Measurements from ENCODE around the gene KCNS3. TPM values are rescaled to one million over a fixed set of nuclear protein-coding genes. Genes with fewer than 3 reads are reported as not detected.

The KCNS3 gene
- total RNA-seq, 1 experiment from 2014 or later = 0.20 TPM

DNA sequence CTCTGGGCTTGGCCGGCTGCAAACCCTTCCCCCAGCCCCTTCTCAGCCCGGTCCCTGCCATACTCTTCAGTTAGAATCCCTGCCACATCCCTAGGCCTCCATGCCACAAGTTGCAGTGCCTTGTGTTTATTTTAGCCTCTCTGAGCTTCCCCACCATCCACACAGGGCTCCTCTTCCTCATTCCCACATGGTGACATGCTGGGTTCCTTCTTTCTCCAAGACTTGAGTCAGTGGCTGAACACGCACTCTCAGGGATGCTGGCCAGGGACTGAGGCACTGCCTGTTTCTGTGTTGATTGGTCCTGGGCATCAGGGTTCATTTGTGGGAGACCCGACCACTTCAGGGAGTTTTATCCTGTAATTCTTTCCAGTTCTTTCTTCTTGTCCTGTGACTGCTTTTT, 56.3 kb downstream of the KCNS3 start:
- ChIA-PET POLR2A (no interaction called here), CTCF (no interaction called here)
- H3K27me3 Mint-ChIP-seq (ENCODE audit: insufficient read depth, unreplicated experiment) = peaks cover 13% of the 10 kb centered on the region
- TF ChIP-seq, protein P1, sequence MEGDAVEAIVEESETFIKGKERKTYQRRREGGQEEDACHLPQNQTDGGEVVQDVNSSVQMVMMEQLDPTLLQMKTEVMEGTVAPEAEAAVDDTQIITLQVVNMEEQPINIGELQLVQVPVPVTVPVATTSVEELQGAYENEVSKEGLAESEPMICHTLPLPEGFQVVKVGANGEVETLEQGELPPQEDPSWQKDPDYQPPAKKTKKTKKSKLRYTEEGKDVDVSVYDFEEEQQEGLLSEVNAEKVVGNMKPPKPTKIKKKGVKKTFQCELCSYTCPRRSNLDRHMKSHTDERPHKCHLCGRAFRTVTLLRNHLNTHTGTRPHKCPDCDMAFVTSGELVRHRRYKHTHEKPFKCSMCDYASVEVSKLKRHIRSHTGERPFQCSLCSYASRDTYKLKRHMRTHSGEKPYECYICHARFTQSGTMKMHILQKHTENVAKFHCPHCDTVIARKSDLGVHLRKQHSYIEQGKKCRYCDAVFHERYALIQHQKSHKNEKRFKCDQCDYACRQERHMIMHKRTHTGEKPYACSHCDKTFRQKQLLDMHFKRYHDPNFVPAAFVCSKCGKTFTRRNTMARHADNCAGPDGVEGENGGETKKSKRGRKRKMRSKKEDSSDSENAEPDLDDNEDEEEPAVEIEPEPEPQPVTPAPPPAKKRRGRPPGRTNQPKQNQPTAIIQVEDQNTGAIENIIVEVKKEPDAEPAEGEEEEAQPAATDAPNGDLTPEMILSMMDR (IDR thresholded peaks at IDR 0.05; ENCODE audit: insufficient read depth in 1 of 2, low read depth in 1 of 2, low read length in 1 of 2, severe bottlenecking in 1 of 2, unreplicated experiment in 1 of 2) = no peak
- no peak overlapping the region for H3K4me3 ChIP-seq (ENCODE audit: low read depth, low read length)
- H3K27me3 ChIP-seq (replicated peaks; ENCODE audit: control insufficient read depth, insufficient read depth, low read length) = no peaks in the 10 kb centered on the region; the same call in 1 of the 2 replicates
- H3K4me3 Mint-ChIP-seq (ENCODE audit: unreplicated experiment) = no peak overlapping the region
- intact Hi-C loops (cut with micrococcal nuclease; ENCODE audit: unreplicated experiment) = no loop called here
- H3K4me1 Mint-ChIP-seq (ENCODE audit: low read depth, unreplicated experiment) = no peaks in the 10 kb centered on the region
- no peaks in the 10 kb centered on the region for H3K4me1 ChIP-seq
- no peaks in the 10 kb centered on the region for H3K36me3 Mint-ChIP-seq (ENCODE audit: insufficient read depth, unreplicated experiment)
- BruUV-seq (replicated peaks) = no TSS peak
- H3K9me3 Mint-ChIP-seq (ENCODE audit: unreplicated experiment) = peaks cover 11% of the 10 kb centered on the region
- DNase-seq = no peak
- H3K9me3 ChIP-seq = no peaks in the 10 kb centered on the region
- no peak overlapping the region for H3K27ac Mint-ChIP-seq (ENCODE audit: unreplicated experiment)
- no peaks in the 10 kb centered on the region for H3K36me3 ChIP-seq (ENCODE audit: control insufficient read depth, insufficient read depth, low read length)

DNA sequence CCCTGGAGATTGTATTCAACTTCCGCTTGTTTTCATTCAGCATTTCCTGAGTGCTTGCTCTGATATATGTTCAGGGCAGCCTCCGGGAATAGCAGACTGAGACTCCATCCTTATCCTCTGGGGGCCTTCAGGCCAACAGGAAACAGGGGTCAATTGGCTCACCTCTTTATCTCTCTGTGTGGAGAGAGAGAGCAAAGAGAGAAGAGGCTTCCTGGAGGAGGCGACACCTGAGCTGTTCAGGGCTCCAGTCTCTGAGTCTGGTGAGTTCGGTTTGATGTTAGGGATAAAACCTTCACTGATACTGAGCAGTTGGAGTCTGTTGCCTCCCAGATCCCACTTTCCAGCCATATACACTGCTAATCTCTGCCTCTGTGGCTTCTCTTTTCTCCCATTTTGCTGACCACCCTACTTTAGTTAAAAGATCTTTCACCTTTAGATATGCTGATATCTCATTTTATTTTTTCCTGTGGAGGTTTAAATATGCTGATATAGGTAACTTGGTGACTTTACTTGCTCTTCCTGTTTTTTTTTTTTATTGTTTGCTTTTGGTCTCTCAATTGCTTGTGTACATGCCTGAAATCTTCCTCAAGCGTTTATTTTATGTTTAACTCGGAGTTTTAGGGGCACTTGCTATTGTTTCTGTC, 56.9 kb downstream of the KCNS3 start:
- POLR2A ChIA-PET = no interaction called here

DNA sequence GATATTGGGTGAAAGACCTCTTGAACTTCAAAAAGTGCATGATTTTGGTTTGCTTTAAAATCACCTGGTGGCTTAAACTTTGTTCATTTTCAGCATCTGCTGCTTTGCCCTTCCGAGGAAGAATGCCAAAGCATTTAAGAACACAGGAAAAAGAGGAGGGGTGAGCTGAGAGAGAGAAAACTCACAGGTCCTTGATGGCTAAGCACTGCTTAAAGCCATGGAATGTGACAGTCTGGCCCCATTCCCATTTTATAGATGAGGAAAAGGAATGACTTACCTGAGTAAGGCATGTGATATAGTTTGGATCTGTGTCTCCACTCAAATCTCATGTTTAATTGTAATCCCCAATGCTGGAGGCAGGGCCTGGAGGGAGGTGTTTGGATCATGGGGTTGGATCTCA, 58.1 kb downstream of the KCNS3 start:
- Histone ChIP-seq H3K36me3 (ENCODE audit: control insufficient read depth, insufficient read depth, low read length) (no peaks in the 10 kb centered on the region), H3K4me1 (no peaks in the 10 kb centered on the region), H3K27me3 (replicated peaks; ENCODE audit: control insufficient read depth, insufficient read depth, low read length) (no peaks in the 10 kb centered on the region; the same call in 1 of the 2 replicates), H3K9me3 (no peaks in the 10 kb centered on the region), H3K4me3 (ENCODE audit: low read depth, low read length) (no peak overlapping the region)
- peaks cover 3% of the 10 kb centered on the region for H3K27me3 Mint-ChIP-seq (ENCODE audit: insufficient read depth, unreplicated experiment)
- no TSS peak for BruUV-seq (replicated peaks)
- TF ChIP-seq, protein P1 (IDR thresholded peaks at IDR 0.05; ENCODE audit: insufficient read depth in 1 of 2, low read depth in 1 of 2, low read length in 1 of 2, severe bottlenecking in 1 of 2, unreplicated experiment in 1 of 2) = no peak
- no peak for DNase-seq
- ChIA-PET POLR2A (no interaction called here), CTCF (no interaction called here)
- no peaks in the 10 kb centered on the region for H3K4me1 Mint-ChIP-seq (ENCODE audit: low read depth, unreplicated experiment)
- no peak overlapping the region for H3K27ac Mint-ChIP-seq (ENCODE audit: unreplicated experiment)
- no peaks in the 10 kb centered on the region for H3K36me3 Mint-ChIP-seq (ENCODE audit: insufficient read depth, unreplicated experiment)
- no peak overlapping the region for H3K4me3 Mint-ChIP-seq (ENCODE audit: unreplicated experiment)
- H3K9me3 Mint-ChIP-seq (ENCODE audit: unreplicated experiment) = peaks cover 11% of the 10 kb centered on the region
- intact Hi-C loops (cut with micrococcal nuclease; ENCODE audit: unreplicated experiment) = no loop called here

More for the DNA sequence above, 56.9 kb downstream of the KCNS3 start:
- no peaks in the 10 kb centered on the region; the same call in 1 of the 2 replicates for H3K27me3 ChIP-seq (replicated peaks; ENCODE audit: control insufficient read depth, insufficient read depth, low read length)
- Mint-ChIP-seq H3K36me3 (ENCODE audit: insufficient read depth, unreplicated experiment) (no peaks in the 10 kb centered on the region), H3K4me1 (ENCODE audit: low read depth, unreplicated experiment) (no peaks in the 10 kb centered on the region), H3K27ac (ENCODE audit: unreplicated experiment) (no peak overlapping the region), H3K4me3 (ENCODE audit: unreplicated experiment) (no peak overlapping the region), H3K27me3 (ENCODE audit: insufficient read depth, unreplicated experiment) (peaks cover 8% of the 10 kb centered on the region), H3K9me3 (ENCODE audit: unreplicated experiment) (peaks cover 11% of the 10 kb centered on the region)
- no peaks in the 10 kb centered on the region for H3K4me1 ChIP-seq
- H3K36me3 ChIP-seq (ENCODE audit: control insufficient read depth, insufficient read depth, low read length) = no peaks in the 10 kb centered on the region
- intact Hi-C loops (cut with micrococcal nuclease; ENCODE audit: unreplicated experiment) = no loop called here
- no TSS peak for BruUV-seq (replicated peaks)
- H3K4me3 ChIP-seq (ENCODE audit: low read depth, low read length) = no peak overlapping the region
- no peaks in the 10 kb centered on the region for H3K9me3 ChIP-seq
- TF ChIP-seq, protein P1 (IDR thresholded peaks at IDR 0.05; ENCODE audit: insufficient read depth in 1 of 2, low read depth in 1 of 2, low read length in 1 of 2, severe bottlenecking in 1 of 2, unreplicated experiment in 1 of 2) = no peak
- CTCF ChIA-PET = no interaction called here
- no peak for DNase-seq
